Nephron progenitor cell (in vitro differentiated cells): Measurements from ENCODE around the gene CRKL.
A peak's percentile ranks its signal among the peaks of the same experiment; 100 is the strongest.

Experiments
- DNase-seq: peaks from one replicate; pipeline ENCODE4 v3.0.0; 2021
- H3K27ac Mint-ChIP-seq: 2 replicates; pipeline ENCODE4 v1.8.0; 2021; ENCODE audit warnings: mild to moderate bottlenecking, moderate library complexity, mixed read lengths
- H3K27me3 Mint-ChIP-seq: 2 replicates; pipeline ENCODE4 v1.8.0; 2021; ENCODE audit warnings: mild to moderate bottlenecking, low read depth, mixed read lengths; ENCODE audit not compliant: poor library complexity
- H3K36me3 Mint-ChIP-seq: 2 replicates; pipeline ENCODE4 v1.8.0; 2021; ENCODE audit warnings: low read depth, mixed read lengths
- H3K4me1 Mint-ChIP-seq: 2 replicates; pipeline ENCODE4 v1.8.0; 2021; ENCODE audit warnings: mixed read lengths
- H3K4me3 Mint-ChIP-seq: 2 replicates; pipeline ENCODE4 v1.8.0; 2021; ENCODE audit warnings: mild to moderate bottlenecking, moderate library complexity, mixed read lengths
- H3K9me3 Mint-ChIP-seq: 2 replicates; pipeline ENCODE4 v1.8.0; 2021; ENCODE audit warnings: mild to moderate bottlenecking, moderate library complexity, mixed read lengths
- CTCF ChIP-seq: fragments of 200-600 bp; sonication (generic); IDR thresholded peaks from 2 replicates; pipeline ENCODE4 v1.5.0; 2021; ENCODE audit warnings: antibody characterized with exemption

The CRKL gene

GRCh38 chr22:20952544-20953341, 35.5 kb downstream of the CRKL start:
- Mint-ChIP-seq H3K9me3 (no peaks in the 10 kb centered on the region), H3K27ac (peak overlapping the region; percentile 30), H3K27me3 (peaks cover 18% of the 10 kb centered on the region), H3K36me3 (peaks cover 48% of the 10 kb centered on the region), H3K4me1 (peaks cover 44% of the 10 kb centered on the region), H3K4me3 (no peak overlapping the region)
- no peak for DNase-seq
- no peak for TF ChIP-seq CTCF

- Mint-ChIP-seq H3K27me3 (peaks cover 23% of the 10 kb centered on the region), H3K27ac (no peak overlapping the region), H3K9me3 (no peaks in the 10 kb centered on the region), H3K4me1 (peaks cover 45% of the 10 kb centered on the region), H3K4me3 (no peak overlapping the region), H3K36me3 (peaks cover 43% of the 10 kb centered on the region)
- DNase-seq: no peak
- no peak for TF ChIP-seq CTCF
Measured at GRCh38 chr22:20953342-20953608, 36.1 kb downstream of the CRKL start.

GRCh38 chr22:20953668-20954500, 36.7 kb downstream of the CRKL start:
- Mint-ChIP-seq H3K9me3 (no peaks in the 10 kb centered on the region), H3K36me3 (peaks cover 42% of the 10 kb centered on the region), H3K27me3 (peaks cover 29% of the 10 kb centered on the region), H3K27ac (peak overlapping the region; percentile 19), H3K4me1 (peaks cover 45% of the 10 kb centered on the region), H3K4me3 (no peak overlapping the region)
- no peak for TF ChIP-seq CTCF
- no peak for DNase-seq

- Mint-ChIP-seq H3K4me1 (peaks cover 32% of the 10 kb centered on the region), H3K9me3 (no peaks in the 10 kb centered on the region), H3K27ac (no peak overlapping the region), H3K36me3 (peaks cover 29% of the 10 kb centered on the region), H3K27me3 (peaks cover 38% of the 10 kb centered on the region), H3K4me3 (no peak overlapping the region)
- no peak for DNase-seq
- TF ChIP-seq CTCF: no peak
Measured at GRCh38 chr22:20955548-20955947, 38.3 kb downstream of the CRKL start.

- Mint-ChIP-seq H3K27ac (no peak overlapping the region), H3K4me3 (peak overlapping the region; percentile 69), H3K36me3 (peaks cover 23% of the 10 kb centered on the region), H3K4me1 (peaks cover 25% of the 10 kb centered on the region), H3K27me3 (peaks cover 39% of the 10 kb centered on the region), H3K9me3 (no peaks in the 10 kb centered on the region)
- TF ChIP-seq CTCF: no peak
- no peak for DNase-seq
Measured at GRCh38 chr22:20956258-20957101, 39.3 kb downstream of the CRKL start.
